ENCODE data around the gene PANK4. TPM values are rescaled to one million over a fixed set of nuclear protein-coding genes. Genes with fewer than 3 reads are reported as not detected.

The PANK4 gene
- total and polyA plus RNA-seq, 2 of the 8 experiments (the other 6 are each of a cell fraction or from before 2014, with no cell fraction given) = 20.1 to 29.7 TPM

DNA sequence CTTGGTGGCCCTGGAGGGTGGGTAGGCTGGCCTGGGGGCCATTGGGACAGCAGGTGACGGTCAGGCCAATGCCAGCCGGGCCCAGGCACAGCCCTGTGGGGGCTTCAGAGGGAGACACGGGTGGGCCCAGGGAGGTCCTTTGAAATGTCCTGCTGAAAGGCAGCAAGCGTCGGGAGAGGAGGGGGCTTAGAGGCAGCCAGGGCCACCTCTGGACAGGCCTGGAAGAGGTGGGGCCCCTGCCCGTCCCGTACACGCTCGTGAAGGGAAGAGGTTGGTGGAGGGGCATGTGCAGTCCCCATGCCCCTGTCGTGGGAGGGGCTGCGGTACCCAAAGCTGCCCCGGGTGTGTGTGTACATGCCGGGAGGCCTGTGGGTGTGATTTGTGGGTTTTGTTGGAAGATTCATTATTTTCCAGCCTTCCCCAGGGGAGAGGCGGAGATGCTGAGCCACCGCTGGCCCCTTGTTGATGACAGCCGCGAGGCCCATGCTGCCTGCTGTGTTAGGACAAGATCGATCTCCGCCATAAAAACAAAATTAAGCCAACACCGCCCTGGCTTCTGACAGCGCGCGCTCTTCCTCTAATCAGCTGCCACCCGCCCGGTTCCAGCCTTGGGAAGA, 53.7 kb downstream of the PANK4 start:
- no peak overlapping the region for H3K27ac ChIP-seq (ENCODE audit: low read depth, low read length)
- H3K9ac ChIP-seq (replicated peaks in 1 of 4; ENCODE audit: extremely low read depth in 1 of 4, low read depth in 3 of 4, low read length in 3 of 4) = no peak overlapping the region
- H3K9me3 ChIP-seq (ENCODE audit: insufficient read depth in 2 of 2, low read depth in 1 of 2, low read length in 1 of 2) = no peaks in the 10 kb centered on the region
- H3K4ac ChIP-seq (replicated peaks; ENCODE audit: insufficient read length, low read depth, low read length) = no peak overlapping the region
- no peak overlapping the region for H4K8ac ChIP-seq (ENCODE audit: extremely low read depth, insufficient read depth, low read length)
- no peak overlapping the region for H3K14ac ChIP-seq (ENCODE audit: insufficient read length)
- no peaks in the 10 kb centered on the region for H3K79me1 ChIP-seq (ENCODE audit: low read depth, low read length)
- H2BK15ac ChIP-seq (ENCODE audit: low read length) = no peak overlapping the region
- H3K23me2 ChIP-seq (ENCODE audit: low read depth, low read length) = no peaks in the 10 kb centered on the region
- DNase-seq (ENCODE audit: low read depth in 1 of 2, low spot score in 2 of 2) (no peak), FAIRE-seq (no peak)
- peaks cover 2 to 4% of the 10 kb centered on the region in 2 experiments for H4K20me1 ChIP-seq (replicated peaks in 1 of 2; ENCODE audit: control insufficient read depth in 1 of 2, insufficient read depth in 2 of 2, low read length in 2 of 2)
- H4K91ac ChIP-seq (replicated peaks; ENCODE audit: insufficient read length, low read length) = no peak overlapping the region
- H2BK5ac ChIP-seq (ENCODE audit: low read depth, low read length) = no peak overlapping the region
- H4K5ac ChIP-seq (ENCODE audit: insufficient read length, low read depth, low read length) = no peak overlapping the region
- no peak overlapping the region for H2BK12ac ChIP-seq (ENCODE audit: low read depth, low read length)
- no peak overlapping the region for H3K18ac ChIP-seq (ENCODE audit: extremely low read depth, low read length)
- POLR2A ChIA-PET (ENCODE audit: partially characterized antibody) = no interaction called here
- no peak overlapping the region for H3K23ac ChIP-seq (ENCODE audit: insufficient read length)
- no peak overlapping the region for H3K4me3 ChIP-seq (ENCODE audit: extremely low read depth in 1 of 4, insufficient read depth in 2 of 4, low read depth in 3 of 4, low read length in 4 of 4)
- no peak overlapping the region for H3K56ac ChIP-seq (replicated peaks; ENCODE audit: insufficient read length, low read depth, low read length)
- CTCF ChIA-PET (ENCODE audit: partially characterized antibody) = no interaction called here
- H3K79me2 ChIP-seq (ENCODE audit: control insufficient read depth in 1 of 2, insufficient read depth in 2 of 2, low read length in 2 of 2) = no peaks in the 10 kb centered on the region
- no peak overlapping the region for H2AFZ ChIP-seq (ENCODE audit: low read length)
- H2BK120ac ChIP-seq (replicated peaks; ENCODE audit: low read depth, low read length) = no peak overlapping the region
- H3K4me1 ChIP-seq (replicated peaks in 1 of 4; ENCODE audit: control insufficient read depth in 3 of 4, insufficient read depth in 4 of 4, low read length in 3 of 4) = peaks cover 0 to 7% (median 0%) of the 10 kb centered on the region in 4 experiments; a peak in 3 of 7 replicates
- H2BK20ac ChIP-seq (ENCODE audit: low read length) = no peak overlapping the region
- no peak overlapping the region for H2AK5ac ChIP-seq (ENCODE audit: low read depth, low read length)
- no peak overlapping the region for H3K4me2 ChIP-seq (ENCODE audit: insufficient read depth in 1 of 2, low read depth in 2 of 2, low read length in 2 of 2)
- WGBS, 2 experiments (ENCODE audit: extremely low coverage in 1 of 2, insufficient coverage in 1 of 2, insufficient read length in 1 of 2, insufficient replicate concordance in 2 of 2, low coverage in 1 of 2, low lambda C conversion rate in 2 of 2, missing lambda C conversion rate in 1 of 2) = 85% methylated on average over 16 of the region's 25 CpGs; no CpG with 5 or more reads in 1 of the 2 experiments
- H3K36me3 ChIP-seq (ENCODE audit: control insufficient read depth in 2 of 4, insufficient read depth in 4 of 4, low read length in 3 of 4) = no peaks in the 10 kb centered on the region
- no peaks in the 10 kb centered on the region; a peak in 2 of 7 replicates for H3K27me3 ChIP-seq (replicated peaks in 1 of 4; ENCODE audit: control insufficient read depth in 3 of 4, extremely low read depth in 1 of 4, insufficient read depth in 3 of 4, low read length in 3 of 4)
- TF ChIP-seq RAD21 (IDR thresholded peaks at IDR 0.05 in 1 of 2, conservative IDR thresholded peaks at IDR 0.05 in 1 of 2; ENCODE audit: low read depth in 2 of 2, low read length in 2 of 2) = no peak
- TF ChIP-seq HDAC6 (IDR thresholded peaks at IDR 0.05; ENCODE audit: low read depth, low read length) = no peak
- no peak for TF ChIP-seq SAP30 (IDR thresholded peaks at IDR 0.05; ENCODE audit: insufficient read depth, insufficient replicate concordance, low read length)
- TF ChIP-seq ASH2L (IDR thresholded peaks at IDR 0.05; ENCODE audit: low read length) = no peak
- TF ChIP-seq JUND (IDR thresholded peaks at IDR 0.05; ENCODE audit: low read length) = no peak
- TF ChIP-seq NRF1 (IDR thresholded peaks at IDR 0.05; ENCODE audit: low read depth, low read length) = no peak
- TF ChIP-seq JUN (IDR thresholded peaks at IDR 0.05; ENCODE audit: low read depth, low read length) = no peak
- no peak for TF ChIP-seq EGR1 (IDR thresholded peaks at IDR 0.05; ENCODE audit: borderline replicate concordance, low read depth, low read length)
- no peak for TF ChIP-seq KDM1A (IDR thresholded peaks at IDR 0.05; ENCODE audit: borderline replicate concordance, low read length)
- no peak for TF ChIP-seq KDM4A (IDR thresholded peaks at IDR 0.05; ENCODE audit: low read depth, low read length, severe bottlenecking)
- TF ChIP-seq, protein P1, sequence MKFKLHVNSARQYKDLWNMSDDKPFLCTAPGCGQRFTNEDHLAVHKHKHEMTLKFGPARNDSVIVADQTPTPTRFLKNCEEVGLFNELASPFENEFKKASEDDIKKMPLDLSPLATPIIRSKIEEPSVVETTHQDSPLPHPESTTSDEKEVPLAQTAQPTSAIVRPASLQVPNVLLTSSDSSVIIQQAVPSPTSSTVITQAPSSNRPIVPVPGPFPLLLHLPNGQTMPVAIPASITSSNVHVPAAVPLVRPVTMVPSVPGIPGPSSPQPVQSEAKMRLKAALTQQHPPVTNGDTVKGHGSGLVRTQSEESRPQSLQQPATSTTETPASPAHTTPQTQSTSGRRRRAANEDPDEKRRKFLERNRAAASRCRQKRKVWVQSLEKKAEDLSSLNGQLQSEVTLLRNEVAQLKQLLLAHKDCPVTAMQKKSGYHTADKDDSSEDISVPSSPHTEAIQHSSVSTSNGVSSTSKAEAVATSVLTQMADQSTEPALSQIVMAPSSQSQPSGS (IDR thresholded peaks at IDR 0.05; ENCODE audit: low read length) = no peak

Data from H1 (cell line).